Activated T-cell treated with anti-CD3 and anti-CD28 coated beads for 1 hour (primary cell): Measurements from ENCODE around the gene ABCA12.

Experiments used
- DNase-seq: peaks from one replicate; pipeline ENCODE4 v3.0.0-alpha.2; 2020; ENCODE audit warnings: low read depth

ABCA12 gene

GRCh38 chr2:215119847-215120246 lies 18.6 kb downstream of the ABCA12 start:
- DNase-seq: no peak

- DNase-seq: no peak
These were observed 27.5 kb downstream of the ABCA12 start for GRCh38 chr2:215110918-215111317.

GRCh38 chr2:215107216-215108056 lies 31.0 kb downstream of the ABCA12 start:
- DNase-seq: no peak

- no peak for DNase-seq
These were observed 32.6 kb downstream of the ABCA12 start for GRCh38 chr2:215105607-215106354.

GRCh38 chr2:215104226-215104625 lies 34.2 kb downstream of the ABCA12 start:
- no peak for DNase-seq

- no peak for DNase-seq
These were observed 39.6 kb downstream of the ABCA12 start for GRCh38 chr2:215098875-215099274.

- no peak for DNase-seq
These were observed 54.3 kb downstream of the ABCA12 start for GRCh38 chr2:215084080-215084479.

- DNase-seq: no peak
These were observed 55.3 kb downstream of the ABCA12 start for GRCh38 chr2:215083146-215083545.

GRCh38 chr2:215082446-215082845 lies 56.0 kb downstream of the ABCA12 start:
- DNase-seq: no peak

- DNase-seq: no peak
These were observed 57.9 kb downstream of the ABCA12 start for GRCh38 chr2:215080545-215080944.

GRCh38 chr2:215071676-215072075 lies 66.8 kb downstream of the ABCA12 start:
- DNase-seq: no peak

- DNase-seq: no peak
These were observed 70.0 kb downstream of the ABCA12 start for GRCh38 chr2:215068399-215068798.

- DNase-seq: no peak
These were observed 72.3 kb downstream of the ABCA12 start for GRCh38 chr2:215066124-215066523.

- no peak for DNase-seq
These were observed 74.9 kb downstream of the ABCA12 start for GRCh38 chr2:215063526-215063925.

GRCh38 chr2:215060861-215061536 lies 77.4 kb downstream of the ABCA12 start:
- no peak for DNase-seq

GRCh38 chr2:215059724-215060123 lies 78.7 kb downstream of the ABCA12 start:
- DNase-seq: no peak

- no peak for DNase-seq
These were observed 82.5 kb downstream of the ABCA12 start for GRCh38 chr2:215055891-215056290.

GRCh38 chr2:215052810-215053209 lies 85.6 kb downstream of the ABCA12 start:
- DNase-seq: no peak

- no peak for DNase-seq
These were observed 86.0 kb downstream of the ABCA12 start for GRCh38 chr2:215052404-215052803.

GRCh38 chr2:215049341-215049740 lies 89.1 kb downstream of the ABCA12 start:
- DNase-seq: no peak

GRCh38 chr2:215038421-215038820 lies 100.0 kb downstream of the ABCA12 start:
- DNase-seq: no peak

GRCh38 chr2:215036314-215036713 lies 102.1 kb downstream of the ABCA12 start:
- no peak for DNase-seq

- DNase-seq: no peak
These were observed 104.3 kb downstream of the ABCA12 start for GRCh38 chr2:215034154-215034553.
